ENCODE data around the gene PRPF19.

DNA sequence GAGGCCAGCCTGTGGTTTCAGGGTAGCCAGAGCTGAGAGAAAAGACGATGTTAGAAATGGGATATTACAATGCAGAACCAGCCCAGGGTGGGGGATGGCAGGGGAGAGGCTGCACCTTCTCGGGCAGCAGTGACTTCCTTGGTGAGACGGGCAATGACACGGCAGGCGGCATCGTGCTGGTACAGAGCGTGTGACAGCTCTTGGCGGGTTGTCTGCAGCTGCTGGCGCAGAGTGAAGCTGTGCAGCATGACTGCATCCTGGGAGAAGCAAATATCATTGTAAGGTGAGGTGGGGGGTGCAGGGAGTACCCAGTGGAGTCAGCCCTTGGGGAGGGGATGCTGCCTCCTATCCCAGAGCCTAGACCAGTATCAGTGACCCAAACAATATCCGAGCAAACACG lies 3.8 kb downstream of the PRPF19 start:
- TF ChIP-seq CTCF (IDR thresholded peaks at IDR 0.05; ENCODE audit: insufficient read depth, low read depth, low read length) (no peak), EZH2 (IDR thresholded peaks at IDR 0.05; ENCODE audit: insufficient read depth, low read length) (no peak)

Data from astrocyte (in vitro differentiated cells and primary cell).